Activated B cell treated with CpG ODN at 0.5 μM for 24 hours (primary cell): ENCODE data around the gene PGM1. TPM values are rescaled to one million over a fixed set of nuclear protein-coding genes. Genes with fewer than 3 reads are reported as not detected.

Experiments used
- ATAC-seq: fragments of 200-7000 bp; cut with Tn5 transposase; one replicate; pipeline ENCODE4 v1.10.0; 2021; ENCODE audit warnings: low read depth, mild to moderate bottlenecking, moderate library complexity
- CTCF ChIA-PET: fragments of 350-600 bp; sonication (Branson Sonifier 250); formaldehyde crosslinking; loops from one replicate; lab custom pipeline; 2021; ENCODE audit warnings: antibody characterized with exemption; lab: Charles Lee
- POLR2A ChIA-PET: fragments of 350-600 bp; sonication (Branson Sonifier 250); formaldehyde crosslinking; loops from one replicate; lab custom pipeline; 2021; ENCODE audit warnings: antibody characterized with exemption; lab: Charles Lee
- DNase-seq: peaks from one replicate; pipeline ENCODE4 v3.0.0; 2022
- H3K27ac Mint-ChIP-seq: one replicate; pipeline ENCODE4 v1.8.0; 2020; ENCODE audit warnings: mixed read lengths
- H3K27me3 Mint-ChIP-seq: one replicate; pipeline ENCODE4 v1.8.0; 2021; ENCODE audit warnings: mixed read lengths
- H3K36me3 Mint-ChIP-seq: one replicate; pipeline ENCODE4 v1.8.0; 2021; ENCODE audit warnings: low read depth, mixed read lengths
- H3K4me1 Mint-ChIP-seq: one replicate; pipeline ENCODE4 v1.8.0; 2021; ENCODE audit warnings: mixed read lengths
- H3K4me3 Mint-ChIP-seq: one replicate; pipeline ENCODE4 v1.8.0; 2020; ENCODE audit warnings: mild to moderate bottlenecking, mixed read lengths
- H3K9me3 Mint-ChIP-seq: one replicate; pipeline ENCODE4 v1.8.0; 2020; ENCODE audit warnings: mixed read lengths
- CTCF ChIP-seq: fragments of 200-600 bp; IDR thresholded peaks from one replicate; pipeline ENCODE4 v1.8.0; 2022; ENCODE audit warnings: antibody characterized with exemption, mild to moderate bottlenecking
- intact Hi-C: fragments of 100-400 bp; cut with micrococcal nuclease; formaldehyde crosslinking; loops from one replicate; pipeline ENCODE4 v1.15.1; 2024
- total RNA-seq: library from RNA; stranded (reverse); gene quantifications from 2 replicates; pipeline ENCODE4 v1.2.3, GENCODE V29; 2022

PGM1 gene
- total RNA-seq, 1 donor from 2014 or later: 20.8 TPM

DNA sequence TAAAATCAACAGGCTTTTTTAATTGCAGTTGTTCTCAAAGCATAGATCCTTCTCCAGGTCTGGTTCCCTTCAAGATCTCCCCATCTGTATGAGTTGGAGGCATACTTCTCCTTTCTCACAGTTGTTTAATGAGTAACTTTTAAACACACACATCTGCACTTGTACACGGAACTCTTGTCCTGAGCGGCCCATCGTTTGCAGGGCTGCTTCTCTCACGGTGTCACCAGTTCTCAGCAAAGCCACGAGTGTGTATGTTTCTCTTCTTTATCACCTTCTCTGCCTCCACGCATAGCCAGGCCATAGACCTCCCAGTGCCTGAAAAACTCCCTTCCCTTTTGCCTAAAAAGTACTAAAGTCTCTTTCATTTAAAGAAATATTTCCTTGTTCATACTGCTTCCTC, 111.9 kb downstream of the PGM1 start:
- POLR2A ChIA-PET: no interaction called here
- H3K27ac Mint-ChIP-seq: no peak overlapping the region
- CTCF ChIA-PET: no interaction called here

DNA sequence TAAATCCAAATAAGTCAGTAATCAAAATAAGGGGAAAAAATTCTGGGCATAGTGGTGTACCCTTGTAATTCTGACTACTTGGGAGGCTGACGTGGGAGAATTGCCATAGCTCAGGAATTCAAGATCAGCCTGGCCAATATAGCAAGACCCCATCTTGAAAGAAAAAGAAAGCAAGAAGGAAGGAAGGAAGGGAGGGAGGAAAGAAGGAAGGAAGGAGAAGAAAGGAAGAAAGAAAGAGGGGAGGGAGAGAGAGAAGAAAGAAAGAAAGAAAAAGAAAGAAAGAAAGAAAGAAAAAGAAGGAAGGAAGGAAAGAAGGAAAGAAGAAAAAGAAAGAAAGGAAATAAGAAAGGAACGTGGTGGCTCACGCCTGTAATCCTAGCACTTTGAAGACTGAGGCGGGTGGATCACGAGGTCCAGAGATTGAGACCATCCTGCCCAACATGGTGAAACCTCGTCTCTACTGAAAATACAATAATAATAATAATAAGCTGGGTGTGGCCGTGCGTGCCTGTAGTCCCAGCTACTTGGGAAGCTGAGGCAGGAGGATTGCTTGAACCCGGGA, 116.1 kb downstream of the PGM1 start:
- H3K9me3 Mint-ChIP-seq: no peaks in the 10 kb centered on the region
- ChIA-PET CTCF (no interaction called here), POLR2A (no interaction called here)

More for the DNA sequence above, 111.9 kb downstream of the PGM1 start:
- no peak for TF ChIP-seq CTCF
- peaks cover 13% of the 10 kb centered on the region for H3K27me3 Mint-ChIP-seq
- H3K36me3 Mint-ChIP-seq: no peaks in the 10 kb centered on the region
- H3K4me1 Mint-ChIP-seq: peaks cover 1% of the 10 kb centered on the region
- DNase-seq (no peak), ATAC-seq (no peak)
- no peaks in the 10 kb centered on the region for H3K9me3 Mint-ChIP-seq
- intact Hi-C loops: loop anchor here (5.0 kb wide), 2 partner anchors 127 to 212 kb away; no protein-coding TSS in a partner anchor
- no peak overlapping the region for H3K4me3 Mint-ChIP-seq

More for the DNA sequence above, 116.1 kb downstream of the PGM1 start:
- intact Hi-C loops: loop anchor here (5.0 kb wide), 2 partner anchors 123 to 208 kb away; no protein-coding TSS in a partner anchor
- DNase-seq: no peak
- peaks cover 8% of the 10 kb centered on the region for H3K27me3 Mint-ChIP-seq
- no peak overlapping the region for H3K27ac Mint-ChIP-seq
- no peak for TF ChIP-seq CTCF
- no peaks in the 10 kb centered on the region for H3K36me3 Mint-ChIP-seq
- ATAC-seq: no peak
- no peaks in the 10 kb centered on the region for H3K4me1 Mint-ChIP-seq
- H3K4me3 Mint-ChIP-seq: no peak overlapping the region

Other genes with a start within 250 kb of the PGM1 start
- 20.0 and 21.5 TPM in 2 replicates for gene ALG6, start 225.8 kb upstream of the PGM1 start, total RNA-seq
- gene ITGB3BP, start 70.2 kb upstream of the PGM1 start, total RNA-seq: 24.9 and 27.0 TPM in 2 replicates
- gene EFCAB7, start 69.9 kb upstream of the PGM1 start, total RNA-seq: 7.5 and 8.6 TPM in 2 replicates
- 1.8 and 2.2 TPM in 2 replicates for gene ROR1, start 180.6 kb downstream of the PGM1 start, total RNA-seq